Neural cell (in vitro differentiated cells): ENCODE measurements around the gene UBAP1L.

Experiments used
- CTCF ChIP-seq: fragments of 450-650 bp; IDR thresholded peaks from 2 replicates; pipeline ENCODE4 v1.5.1; 2014; ENCODE audit warnings: antibody characterized with exemption, mild to moderate bottlenecking, moderate library complexity; ENCODE audit not compliant: poor library complexity, severe bottlenecking
- EP300 ChIP-seq: fragments of 450-650 bp; conservative IDR thresholded peaks from 2 replicates; pipeline ENCODE4 v1.6.1; 2014; ENCODE audit warnings: antibody characterized with exemption, mild to moderate bottlenecking, moderate library complexity; ENCODE audit not compliant: poor library complexity, severe bottlenecking
- EZH2 ChIP-seq: fragments of 200-600, 300-800 bp; shearing (Covaris generic), sonication (generic); IDR thresholded peaks from 2 replicates; pipeline ENCODE4 v1.6.1; 2014; ENCODE audit warnings: antibody characterized with exemption, low read length, borderline replicate concordance, mild to moderate bottlenecking; ENCODE audit not compliant: insufficient read depth, poor library complexity, severe bottlenecking
- MXI1 ChIP-seq: fragments of 450-650 bp; conservative IDR thresholded peaks from 2 replicates; pipeline ENCODE4 v1.6.1; 2014; ENCODE audit warnings: antibody characterized with exemption, mild to moderate bottlenecking; ENCODE audit not compliant: poor library complexity, severe bottlenecking
- POLR2AphosphoS5 ChIP-seq: IDR thresholded peaks from 2 replicates; pipeline ENCODE4 v1.6.1; 2012
- RAD21 ChIP-seq: fragments of 450-650 bp; conservative IDR thresholded peaks from 2 replicates; pipeline ENCODE4 v1.6.1; 2014; ENCODE audit warnings: antibody characterized with exemption, mild to moderate bottlenecking, moderate library complexity
- REST ChIP-seq: IDR thresholded peaks from 2 replicates; pipeline ENCODE4 v1.6.1; 2012; ENCODE audit warnings: borderline replicate concordance
- TAF1 ChIP-seq: IDR thresholded peaks from 2 replicates; pipeline ENCODE4 v1.6.1; 2012; ENCODE audit warnings: low read depth

GRCh38 chr15:65054333-65055200 is 60.4 kb downstream of the UBAP1L start:
- TF ChIP-seq CTCF (peak; percentile 87), POLR2AphosphoS5 (no peak), EP300 (no peak), EZH2 (no peak), MXI1 (no peak), RAD21 (peak; percentile 81), REST (no peak), TAF1 (no peak)
